CD4-positive, alpha-beta T cell treated with Interleukin-15 for 1 hour (primary cell): ENCODE measurements around the gene GSS.

Experiments used
- DNase-seq: peaks from one replicate; pipeline ENCODE4 v3.0.0-alpha.2; 2020

GSS gene

GRCh38 chr20:34976286-34976685, 20.7 kb upstream of the GSS start:
- DNase-seq: no peak

GRCh38 chr20:34974246-34974645, 18.6 kb upstream of the GSS start:
- no peak for DNase-seq

- no peak for DNase-seq
Observed at GRCh38 chr20:34971561-34972235, 16.1 kb upstream of the GSS start.

GRCh38 chr20:34970846-34971560, 15.4 kb upstream of the GSS start:
- no peak for DNase-seq

- no peak for DNase-seq
Observed at GRCh38 chr20:34970193-34970840, 14.7 kb upstream of the GSS start.

- no peak for DNase-seq
Observed at GRCh38 chr20:34968042-34968775, 12.6 kb upstream of the GSS start.

- no peak for DNase-seq
Observed at GRCh38 chr20:34967421-34967820, 11.8 kb upstream of the GSS start.

GRCh38 chr20:34965051-34965450, 9.4 kb upstream of the GSS start:
- DNase-seq: no peak

- DNase-seq: no peak
Observed at GRCh38 chr20:34964486-34964885, 8.9 kb upstream of the GSS start.

GRCh38 chr20:34956751-34957472, 1.3 kb upstream of the GSS start:
- no peak for DNase-seq

GRCh38 chr20:34956041-34956458, 444 bp upstream of the GSS start:
- no peak for DNase-seq

- no peak for DNase-seq
Observed at GRCh38 chr20:34954904-34955230, 739 bp downstream of the GSS start.

- DNase-seq: no peak
Observed at GRCh38 chr20:34953960-34954359, 1.6 kb downstream of the GSS start.

- no peak for DNase-seq
Observed at GRCh38 chr20:34952671-34953070, 2.9 kb downstream of the GSS start.

- DNase-seq: no peak
Observed at GRCh38 chr20:34951652-34952051, 4.0 kb downstream of the GSS start.

GRCh38 chr20:34951252-34951651, 4.4 kb downstream of the GSS start:
- no peak for DNase-seq

- DNase-seq: no peak
Observed at GRCh38 chr20:34949120-34949519, 6.5 kb downstream of the GSS start.

GRCh38 chr20:34948030-34948429, 7.6 kb downstream of the GSS start:
- no peak for DNase-seq

- DNase-seq: no peak
Observed at GRCh38 chr20:34947336-34947735, 8.3 kb downstream of the GSS start.

- no peak for DNase-seq
Observed at GRCh38 chr20:34946661-34947060, 8.9 kb downstream of the GSS start.

- DNase-seq: no peak
Observed at GRCh38 chr20:34945315-34946077, 10.1 kb downstream of the GSS start.
